ENCODE data around the gene ZSCAN4. TPM values are rescaled to one million over a fixed set of nuclear protein-coding genes. Genes with fewer than 3 reads are reported as not detected.

The ZSCAN4 gene
- total and polyA plus RNA-seq, 10 donors = 0.29 to 0.58 (median 0.47) TPM; not detected in 7

DNA sequence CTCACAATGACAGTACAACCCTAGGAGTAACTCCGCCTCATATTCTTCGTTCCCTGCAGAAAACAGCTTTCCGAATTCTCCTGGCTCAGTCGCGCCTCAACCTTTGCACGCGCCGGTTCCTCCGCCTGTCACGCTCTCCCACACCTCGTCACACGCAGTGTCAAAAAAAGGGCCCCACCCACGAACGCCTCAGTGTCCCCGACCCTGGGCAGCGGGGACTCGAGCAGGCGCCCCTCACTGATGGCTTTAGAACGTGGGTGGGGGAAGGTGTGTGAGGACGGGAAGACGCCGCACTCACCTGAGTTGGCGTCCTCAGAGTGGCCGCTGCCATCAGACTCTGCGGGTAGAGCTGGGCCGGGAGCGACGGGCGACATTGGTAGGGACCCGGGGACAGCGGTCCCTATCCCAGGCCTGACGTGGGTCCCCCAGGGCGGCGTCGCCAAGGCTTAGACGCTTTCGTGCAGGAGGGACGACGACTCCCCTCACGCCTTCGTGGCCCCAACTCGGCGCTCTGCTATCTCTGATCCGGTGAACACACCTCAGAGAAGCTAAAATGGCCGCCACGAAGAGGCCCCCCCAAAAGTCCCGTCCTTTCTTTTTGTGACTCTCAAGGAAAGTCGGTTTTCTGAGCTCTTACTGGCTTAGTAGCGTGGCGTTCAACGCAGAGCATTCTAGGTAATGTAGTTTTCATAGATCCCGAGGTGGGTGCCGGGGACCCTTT, 40.1 kb downstream of the ZSCAN4 start, which contains the start of gene ZNF154:
TSS of gene ZNF154 (minus strand) at position 564 of the 721 bp plus-strand sequence. CDS start at position 331, 233 bp downstream.
- Histone ChIP-seq H3K36me3 (peaks cover 0 to 37% (median 13%) of the 10 kb centered on the region in 6 donors), H3K27ac (peak within 1 kb of the TSS; percentile 79 to 94 (median 92)), H3K4me3 (peak within 1 kb of the TSS; percentile 32 to 78 (median 56)), H3K4me1 (peaks cover 0 to 45% (median 26%) of the 10 kb centered on the region in 6 donors), H3K9me3 (peaks cover 0 to 100% (median 90%) of the 10 kb centered on the region in 8 donors), H3K27me3 (replicated peaks in 1 of 7) (peaks cover 0 to 9% (median 0%) of the 10 kb centered on the region in 7 donors)
- intact Hi-C loops (cut with DNase I; ENCODE audit: low total_unique reads) = no loop called here
- DNase-seq = peak; percentile 84
- 1 to 5% (median 3%) methylated on average over 33 to 53 of the region's 53 CpGs for WGBS, 5 donors
- TF ChIP-seq POLR2AphosphoS5 (IDR thresholded peaks at IDR 0.05) = peak; percentile 58 to 82 (median 70)
- TF ChIP-seq, protein P1, sequence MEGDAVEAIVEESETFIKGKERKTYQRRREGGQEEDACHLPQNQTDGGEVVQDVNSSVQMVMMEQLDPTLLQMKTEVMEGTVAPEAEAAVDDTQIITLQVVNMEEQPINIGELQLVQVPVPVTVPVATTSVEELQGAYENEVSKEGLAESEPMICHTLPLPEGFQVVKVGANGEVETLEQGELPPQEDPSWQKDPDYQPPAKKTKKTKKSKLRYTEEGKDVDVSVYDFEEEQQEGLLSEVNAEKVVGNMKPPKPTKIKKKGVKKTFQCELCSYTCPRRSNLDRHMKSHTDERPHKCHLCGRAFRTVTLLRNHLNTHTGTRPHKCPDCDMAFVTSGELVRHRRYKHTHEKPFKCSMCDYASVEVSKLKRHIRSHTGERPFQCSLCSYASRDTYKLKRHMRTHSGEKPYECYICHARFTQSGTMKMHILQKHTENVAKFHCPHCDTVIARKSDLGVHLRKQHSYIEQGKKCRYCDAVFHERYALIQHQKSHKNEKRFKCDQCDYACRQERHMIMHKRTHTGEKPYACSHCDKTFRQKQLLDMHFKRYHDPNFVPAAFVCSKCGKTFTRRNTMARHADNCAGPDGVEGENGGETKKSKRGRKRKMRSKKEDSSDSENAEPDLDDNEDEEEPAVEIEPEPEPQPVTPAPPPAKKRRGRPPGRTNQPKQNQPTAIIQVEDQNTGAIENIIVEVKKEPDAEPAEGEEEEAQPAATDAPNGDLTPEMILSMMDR (IDR thresholded peaks at IDR 0.05 in 8 of 11, conservative IDR thresholded peaks at IDR 0.05 in 3 of 11) = no peak

GRCh38 chr19:57709616-57710015, 40.9 kb downstream of the ZSCAN4 start:
- TF ChIP-seq, protein P1 (IDR thresholded peaks at IDR 0.05 in 8 of 11, conservative IDR thresholded peaks at IDR 0.05 in 3 of 11) = no peak
- TF ChIP-seq POLR2A (IDR thresholded peaks at IDR 0.05) (no peak), POLR2AphosphoS5 (IDR thresholded peaks at IDR 0.05) (no peak)
- no peak for DNase-seq
- Histone ChIP-seq H3K36me3 (peaks cover 0 to 37% (median 10%) of the 10 kb centered on the region in 6 donors), H3K4me3 (peak overlapping the region in 4 of 8 donors; percentile 57 to 78 (median 65)), H3K9me3 (peaks cover 0 to 100% (median 90%) of the 10 kb centered on the region in 8 donors), H3K4me1 (peaks cover 0 to 36% (median 26%) of the 10 kb centered on the region in 6 donors), H3K27me3 (replicated peaks in 1 of 7) (peaks cover 0 to 9% (median 0%) of the 10 kb centered on the region in 7 donors), H3K27ac (peak overlapping the region in 5 of 8 donors; percentile 80 to 94 (median 93))
- 74 to 89% (median 80%) methylated on average over 15 of the region's 15 CpGs for WGBS, 5 donors
- intact Hi-C loops (cut with DNase I; ENCODE audit: low total_unique reads) = no loop called here

GRCh38 chr19:57712222-57712621, 43.5 kb downstream of the ZSCAN4 start:
- 48 to 76% (median 73%) methylated on average over 1 of the region's 1 CpG for WGBS, 5 donors
- intact Hi-C loops (cut with DNase I; ENCODE audit: low total_unique reads) = no loop called here
- peaks cover 0 to 100% (median 90%) of the 10 kb centered on the region in 8 donors for H3K9me3 ChIP-seq
- H3K4me1 ChIP-seq = peaks cover 0 to 14% (median 10%) of the 10 kb centered on the region in 6 donors
- peaks cover 0 to 28% (median 4%) of the 10 kb centered on the region in 6 donors for H3K36me3 ChIP-seq
- no peak overlapping the region for H3K4me3 ChIP-seq
- H3K27ac ChIP-seq = no peak overlapping the region
- no peak for TF ChIP-seq POLR2AphosphoS5 (IDR thresholded peaks at IDR 0.05)
- peaks cover 0 to 9% (median 0%) of the 10 kb centered on the region in 7 donors for H3K27me3 ChIP-seq (replicated peaks in 1 of 7)
- no peak for DNase-seq

- intact Hi-C loops (cut with DNase I; ENCODE audit: low total_unique reads) = no loop called here
- no peak for DNase-seq
- Histone ChIP-seq H3K27ac (no peak overlapping the region), H3K4me1 (no peaks in the 10 kb centered on the region), H3K4me3 (no peak overlapping the region), H3K27me3 (replicated peaks in 1 of 7) (no peaks in the 10 kb centered on the region), H3K36me3 (peaks cover 27 to 74% (median 44%) of the 10 kb centered on the region in 6 donors), H3K9me3 (peaks cover 0 to 100% (median 99%) of the 10 kb centered on the region in 8 donors)
- TF ChIP-seq POLR2A (IDR thresholded peaks at IDR 0.05) = no peak
These were observed 50.7 kb downstream of the ZSCAN4 start for GRCh38 chr19:57719424-57719823.

GRCh38 chr19:57719901-57720519, 51.3 kb downstream of the ZSCAN4 start:
- Histone ChIP-seq H3K27ac (no peak overlapping the region), H3K4me3 (no peak overlapping the region), H3K27me3 (replicated peaks in 1 of 7) (no peaks in the 10 kb centered on the region), H3K4me1 (peaks cover 0 to under 1% (median 0%) of the 10 kb centered on the region in 6 donors), H3K36me3 (peaks cover 27 to 77% (median 44%) of the 10 kb centered on the region in 6 donors), H3K9me3 (peaks cover 0 to 100% (median 99%) of the 10 kb centered on the region in 8 donors)
- WGBS, 5 donors = 86 to 98% (median 95%) methylated on average over 4 of the region's 4 CpGs
- intact Hi-C loops (cut with DNase I; ENCODE audit: low total_unique reads) = no loop called here
- TF ChIP-seq POLR2AphosphoS5 (IDR thresholded peaks at IDR 0.05) = no peak
- TF ChIP-seq POLR2A (IDR thresholded peaks at IDR 0.05) = no peak
- TF ChIP-seq, protein P1 (IDR thresholded peaks at IDR 0.05 in 8 of 11, conservative IDR thresholded peaks at IDR 0.05 in 3 of 11) = no peak
- no peak for DNase-seq

Measured in spleen (tissue), 11 donors.